ENCODE results near the gene C1QTNF9B.

C1QTNF9B gene

DNA sequence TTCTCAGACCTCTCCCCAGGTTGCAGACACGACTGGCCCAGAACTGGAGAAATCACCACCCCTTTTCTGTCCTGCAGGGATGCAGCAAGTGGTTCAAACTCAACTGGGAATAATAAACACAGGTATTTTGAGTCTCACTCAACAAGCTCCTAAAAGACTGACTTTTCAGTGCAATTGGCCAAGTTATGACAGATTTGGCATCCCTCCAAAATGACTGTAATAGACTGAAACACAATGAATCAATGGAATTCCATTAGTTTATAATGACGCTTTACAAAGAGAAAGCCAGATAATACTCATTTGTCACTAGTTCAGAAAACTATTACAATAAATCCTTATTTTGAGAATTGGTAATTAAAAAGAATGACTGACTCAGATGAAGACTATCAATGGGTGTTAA lies 46.2 kb downstream of the C1QTNF9B start:
- Histone ChIP-seq H3K9ac (ENCODE audit: low read length) (no peak overlapping the region), H3K27ac (ENCODE audit: low read depth, low read length) (no peak overlapping the region)

DNA sequence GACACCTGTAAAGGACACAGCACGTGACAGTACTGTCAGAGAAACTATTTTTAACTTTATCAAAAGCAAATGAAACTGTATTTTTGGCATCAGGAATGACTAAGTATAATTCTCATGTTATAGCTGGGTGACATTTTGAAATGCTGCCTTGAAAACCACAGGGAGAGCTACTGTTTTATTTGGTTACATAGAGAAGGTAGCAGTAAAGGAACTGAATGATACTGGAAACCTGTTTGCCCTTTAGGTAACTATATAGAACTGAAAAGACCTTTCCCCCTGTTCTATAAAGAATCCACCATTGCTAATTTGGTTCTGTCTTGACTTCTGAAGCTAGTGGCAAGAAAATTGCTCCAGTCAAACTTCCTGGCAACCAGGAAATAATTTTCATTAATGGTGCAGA lies 47.2 kb downstream of the C1QTNF9B start:
- no peaks in the 10 kb centered on the region for H3K9me3 ChIP-seq (ENCODE audit: low read length)
- H3K4me3 ChIP-seq (ENCODE audit: low read depth in 1 of 2, low read length in 2 of 2) = no peak overlapping the region
- H3K27me3 ChIP-seq (ENCODE audit: control insufficient read depth in 1 of 2, insufficient read depth in 2 of 2, low read length in 2 of 2) = no peaks in the 10 kb centered on the region
- H3K9ac ChIP-seq (ENCODE audit: low read length) = no peak overlapping the region
- peaks cover 5% of the 10 kb centered on the region for H3K36me3 ChIP-seq (ENCODE audit: insufficient read depth, low read length)
- no peak overlapping the region for H3K27ac ChIP-seq (ENCODE audit: low read depth, low read length)
- H3K4me1 ChIP-seq (ENCODE audit: insufficient read depth, low read length) = peaks cover 9% of the 10 kb centered on the region

More for the DNA sequence above, 46.2 kb downstream of the C1QTNF9B start:
- H3K4me1 ChIP-seq (ENCODE audit: insufficient read depth, low read length) = peaks cover 9% of the 10 kb centered on the region
- H3K36me3 ChIP-seq (ENCODE audit: insufficient read depth, low read length) = peaks cover 9% of the 10 kb centered on the region
- no peaks in the 10 kb centered on the region for H3K9me3 ChIP-seq (ENCODE audit: low read length)
- H3K27me3 ChIP-seq (ENCODE audit: control insufficient read depth in 1 of 2, insufficient read depth in 2 of 2, low read length in 2 of 2) = no peaks in the 10 kb centered on the region
- H3K4me3 ChIP-seq (ENCODE audit: low read depth in 1 of 2, low read length in 2 of 2) = no peak overlapping the region

- H3K27me3 ChIP-seq (ENCODE audit: control insufficient read depth in 1 of 2, insufficient read depth in 2 of 2, low read length in 2 of 2) = no peaks in the 10 kb centered on the region
- peaks cover 5% of the 10 kb centered on the region for H3K36me3 ChIP-seq (ENCODE audit: insufficient read depth, low read length)
- peaks cover 9% of the 10 kb centered on the region for H3K4me1 ChIP-seq (ENCODE audit: insufficient read depth, low read length)
- no peak overlapping the region for H3K9ac ChIP-seq (ENCODE audit: low read length)
- H3K9me3 ChIP-seq (ENCODE audit: low read length) = no peaks in the 10 kb centered on the region
- no peak overlapping the region for H3K27ac ChIP-seq (ENCODE audit: low read depth, low read length)
- no peak overlapping the region for H3K4me3 ChIP-seq (ENCODE audit: low read depth in 1 of 2, low read length in 2 of 2)
Measured at GRCh38 chr13:23849670-23850069, 47.6 kb downstream of the C1QTNF9B start.

DNA sequence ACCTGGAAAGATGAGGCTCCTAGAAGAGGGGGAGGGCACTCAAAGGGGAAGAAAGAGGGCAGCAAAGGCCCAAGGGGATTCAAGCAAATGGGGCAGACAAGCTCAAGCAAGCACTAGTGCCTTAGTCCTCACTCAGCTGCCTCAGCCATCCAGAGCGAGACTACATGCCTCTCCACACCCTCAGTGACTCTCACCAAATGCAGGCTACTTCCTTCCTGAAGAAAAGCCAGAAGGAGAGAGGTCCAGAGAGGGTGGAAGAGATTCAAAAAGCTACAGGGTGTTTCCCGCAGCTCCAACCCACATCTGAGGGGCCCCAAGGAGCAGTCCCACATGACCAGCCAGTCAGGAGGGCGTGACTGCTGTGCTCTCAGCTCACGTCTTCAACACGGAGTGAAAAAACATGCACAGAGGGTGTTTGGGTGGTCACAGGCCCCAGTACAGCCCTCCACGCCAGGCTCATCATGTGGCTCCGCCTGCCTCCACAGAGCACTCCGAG lies 48.6 kb downstream of the C1QTNF9B start:
- H3K27me3 ChIP-seq (ENCODE audit: control insufficient read depth in 1 of 2, insufficient read depth in 2 of 2, low read length in 2 of 2) = no peaks in the 10 kb centered on the region
- H3K9me3 ChIP-seq (ENCODE audit: low read length) = no peaks in the 10 kb centered on the region
- peaks cover 9% of the 10 kb centered on the region for H3K4me1 ChIP-seq (ENCODE audit: insufficient read depth, low read length)
- no peak overlapping the region for H3K9ac ChIP-seq (ENCODE audit: low read length)
- H3K36me3 ChIP-seq (ENCODE audit: insufficient read depth, low read length) = peaks cover 5% of the 10 kb centered on the region
- H3K27ac ChIP-seq (ENCODE audit: low read depth, low read length) = no peak overlapping the region
- H3K4me3 ChIP-seq (ENCODE audit: low read depth in 1 of 2, low read length in 2 of 2) = no peak overlapping the region

GRCh38 chr13:23848019-23848418 lies 49.3 kb downstream of the C1QTNF9B start:
- no peak overlapping the region for H3K27ac ChIP-seq (ENCODE audit: low read depth, low read length)
- peaks cover 9% of the 10 kb centered on the region for H3K4me1 ChIP-seq (ENCODE audit: insufficient read depth, low read length)
- peaks cover 5% of the 10 kb centered on the region for H3K36me3 ChIP-seq (ENCODE audit: insufficient read depth, low read length)
- H3K9ac ChIP-seq (ENCODE audit: low read length) = no peak overlapping the region
- H3K27me3 ChIP-seq (ENCODE audit: control insufficient read depth in 1 of 2, insufficient read depth in 2 of 2, low read length in 2 of 2) = no peaks in the 10 kb centered on the region
- H3K4me3 ChIP-seq (ENCODE audit: low read depth in 1 of 2, low read length in 2 of 2) = no peak overlapping the region
- no peaks in the 10 kb centered on the region for H3K9me3 ChIP-seq (ENCODE audit: low read length)

GRCh38 chr13:23847497-23847896 lies 49.8 kb downstream of the C1QTNF9B start:
- H3K36me3 ChIP-seq (ENCODE audit: insufficient read depth, low read length) = peaks cover 5% of the 10 kb centered on the region
- H3K4me3 ChIP-seq (ENCODE audit: low read depth in 1 of 2, low read length in 2 of 2) = no peak overlapping the region
- H3K9ac ChIP-seq (ENCODE audit: low read length) = no peak overlapping the region
- no peaks in the 10 kb centered on the region for H3K27me3 ChIP-seq (ENCODE audit: control insufficient read depth in 1 of 2, insufficient read depth in 2 of 2, low read length in 2 of 2)
- no peaks in the 10 kb centered on the region for H3K9me3 ChIP-seq (ENCODE audit: low read length)
- H3K4me1 ChIP-seq (ENCODE audit: insufficient read depth, low read length) = peaks cover 9% of the 10 kb centered on the region
- no peak overlapping the region for H3K27ac ChIP-seq (ENCODE audit: low read depth, low read length)

- Histone ChIP-seq H3K4me3 (ENCODE audit: low read depth in 1 of 2, low read length in 2 of 2) (no peak overlapping the region), H3K36me3 (ENCODE audit: insufficient read depth, low read length) (no peaks in the 10 kb centered on the region), H3K9ac (ENCODE audit: low read length) (no peak overlapping the region), H3K27me3 (ENCODE audit: control insufficient read depth in 1 of 2, insufficient read depth in 2 of 2, low read length in 2 of 2) (no peaks in the 10 kb centered on the region), H3K9me3 (ENCODE audit: low read length) (no peaks in the 10 kb centered on the region), H3K27ac (ENCODE audit: low read depth, low read length) (no peak overlapping the region), H3K4me1 (ENCODE audit: insufficient read depth, low read length) (peaks cover 9% of the 10 kb centered on the region)
Measured at GRCh38 chr13:23845105-23845725, 52.1 kb downstream of the C1QTNF9B start.

DNA sequence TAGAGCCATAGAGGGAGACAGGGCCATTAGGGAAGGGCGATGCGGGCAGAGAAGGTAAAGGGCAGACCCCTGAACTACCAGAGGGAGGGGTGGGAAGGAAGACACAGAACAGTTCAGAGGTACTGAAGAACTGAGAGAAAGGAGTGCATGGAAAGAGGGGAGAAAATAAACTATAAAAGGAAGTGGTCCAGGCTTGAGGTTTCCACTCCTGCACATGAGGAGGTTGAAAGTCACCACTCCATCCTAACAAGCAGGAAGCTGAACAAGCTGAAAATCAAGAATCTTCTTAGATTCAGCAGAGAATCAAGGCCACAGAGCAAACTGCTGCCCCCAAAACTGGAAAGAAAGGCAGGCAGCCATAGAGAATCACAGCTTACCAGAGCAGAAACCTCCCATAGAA lies 53.2 kb downstream of the C1QTNF9B start:
- Histone ChIP-seq H3K27ac (ENCODE audit: low read depth, low read length) (no peak overlapping the region), H3K4me3 (ENCODE audit: low read depth in 1 of 2, low read length in 2 of 2) (no peak overlapping the region), H3K9me3 (ENCODE audit: low read length) (no peaks in the 10 kb centered on the region), H3K36me3 (ENCODE audit: insufficient read depth, low read length) (no peaks in the 10 kb centered on the region), H3K9ac (ENCODE audit: low read length) (no peak overlapping the region), H3K4me1 (ENCODE audit: insufficient read depth, low read length) (peaks cover 9% of the 10 kb centered on the region), H3K27me3 (ENCODE audit: control insufficient read depth in 1 of 2, insufficient read depth in 2 of 2, low read length in 2 of 2) (no peaks in the 10 kb centered on the region)

- H3K9me3 ChIP-seq (ENCODE audit: low read length) = no peaks in the 10 kb centered on the region
- peaks cover 5% of the 10 kb centered on the region for H3K36me3 ChIP-seq (ENCODE audit: insufficient read depth, low read length)
- H3K27ac ChIP-seq (ENCODE audit: low read depth, low read length) = no peak overlapping the region
- H3K4me1 ChIP-seq (ENCODE audit: insufficient read depth, low read length) = peaks cover 7% of the 10 kb centered on the region
- no peak overlapping the region for H3K4me3 ChIP-seq (ENCODE audit: low read depth in 1 of 2, low read length in 2 of 2)
- H3K9ac ChIP-seq (ENCODE audit: low read length) = no peak overlapping the region
- no peaks in the 10 kb centered on the region for H3K27me3 ChIP-seq (ENCODE audit: control insufficient read depth in 1 of 2, insufficient read depth in 2 of 2, low read length in 2 of 2)
Measured at GRCh38 chr13:23843436-23843835, 53.9 kb downstream of the C1QTNF9B start.

DNA sequence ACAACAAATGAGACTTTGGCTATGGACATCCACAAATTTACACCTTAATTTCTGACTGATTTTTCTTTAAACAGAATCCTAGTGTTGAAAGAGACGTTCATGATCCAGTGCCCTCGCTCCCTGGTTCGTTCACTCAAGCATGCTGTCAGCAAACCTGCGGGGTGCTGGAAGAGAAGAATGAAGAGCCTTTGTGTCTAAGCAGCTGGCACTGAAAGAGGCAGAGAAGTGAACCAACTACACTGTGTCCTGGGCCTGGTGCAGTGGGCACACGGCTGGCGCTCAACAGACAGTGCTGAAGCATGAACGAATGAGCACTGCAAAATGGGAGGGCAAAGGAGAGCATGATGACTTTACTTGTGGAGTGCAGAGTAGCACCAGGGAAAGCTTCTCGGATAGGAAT lies 54.9 kb downstream of the C1QTNF9B start:
- H3K9me3 ChIP-seq (ENCODE audit: low read length) = no peaks in the 10 kb centered on the region
- no peak overlapping the region for H3K9ac ChIP-seq (ENCODE audit: low read length)
- H3K4me3 ChIP-seq (ENCODE audit: low read depth in 1 of 2, low read length in 2 of 2) = no peak overlapping the region
- H3K4me1 ChIP-seq (ENCODE audit: insufficient read depth, low read length) = no peaks in the 10 kb centered on the region
- peaks cover 6% of the 10 kb centered on the region for H3K36me3 ChIP-seq (ENCODE audit: insufficient read depth, low read length)
- H3K27ac ChIP-seq (ENCODE audit: low read depth, low read length) = no peak overlapping the region
- H3K27me3 ChIP-seq (ENCODE audit: control insufficient read depth in 1 of 2, insufficient read depth in 2 of 2, low read length in 2 of 2) = no peaks in the 10 kb centered on the region
